A549 (cell line): Measurements from ENCODE around the gene MYDGF. TPM values are rescaled to one million over a fixed set of nuclear protein-coding genes. Genes with fewer than 3 reads are reported as not detected.
A peak's percentile ranks its signal among the peaks of the same experiment; 100 is the strongest.
"Not testable (repeated sequence)": the region's sequence is repeated elsewhere in the genome, so short reads cannot be mapped to it uniquely, and the experiment has no call there.

ENCODE experiments used
- ATAC-seq, 2 experiments: fragments of 200-7000 bp in 1 of 2; fragments of >200 bp in 1 of 2; cut with Nextera tagmentation in 1 of 2; cut with Tn5 transposase in 1 of 2; 3 replicates each; pipeline versions ENCODE4 v1.8.0 to v1.9.1; 2018 to 2020; ENCODE audit warnings: mild to moderate bottlenecking in 1 of 2, moderate library complexity in 1 of 2
- CTCF ChIA-PET: fragments of 300-600 bp; sonication (Branson Sonifier 250); formaldehyde crosslinking; extraction: SDS; loops from one replicate; lab custom pipeline; 2021; ENCODE audit warnings: antibody characterized with exemption, inconsistent platforms; lab: Yijun Ruan, JAX
- POLR2A ChIA-PET: fragments of 350-600 bp; formaldehyde crosslinking; extraction: SDS; loops from one replicate; lab custom pipeline; 2021; ENCODE audit warnings: antibody characterized with exemption, inconsistent platforms; lab: Yijun Ruan, JAX
- DNase-seq, 2 experiments: peaks; one replicate each; pipeline versions ENCODE4 v3.0.0 to v3.0.0-alpha.2; 2011 to 2016; ENCODE audit warnings: low read depth in 1 of 2, low spot score in 1 of 2
- FAIRE-seq: peaks from 2 replicates; lab custom pipeline; 2011; peaks lifted over from hg19 to GRCh38; lab: Jason Lieb, UNC
- H3K27ac ChIP-seq, 2 experiments: fragments of >200 bp; sonication (Bioruptor Twin); formaldehyde crosslinking; 3 replicates each; pipeline ENCODE4 v1.5.1; 2016 to 2017
- H3K4me1 ChIP-seq: fragments of >200 bp; sonication (Bioruptor Twin); formaldehyde crosslinking; 3 replicates; pipeline ENCODE4 v1.6.1; 2016
- H3K4me2 ChIP-seq: fragments of >200 bp; sonication (Bioruptor Twin); formaldehyde crosslinking; 3 replicates; pipeline ENCODE4 v1.6.1; 2016
- H3K4me3 ChIP-seq: fragments of >200 bp; sonication (Bioruptor Twin); formaldehyde crosslinking; 3 replicates; pipeline ENCODE4 v1.5.1; 2016
- H3K9me3 ChIP-seq: fragments of >200 bp; sonication (Bioruptor Twin); formaldehyde crosslinking; 3 replicates; pipeline ENCODE4 v1.6.1; 2016
- CBX8 ChIP-seq: fragments of 200-600 bp; sonication (generic); IDR thresholded peaks from 2 replicates; pipeline ENCODE4 v1.6.1; 2016
- CHD2 ChIP-seq: fragments of 150-350 bp; IDR thresholded peaks from 2 replicates; pipeline ENCODE4 v1.6.1; 2014; ENCODE audit warnings: low read length; ENCODE audit not compliant: partially characterized antibody
- E2F6 ChIP-seq: IDR thresholded peaks from 2 replicates; pipeline ENCODE4 v1.6.1; 2012; ENCODE audit warnings: low read depth, borderline replicate concordance
- EHF ChIP-seq: fragments of 250-450 bp; sonication (Bioruptor Pico); IDR thresholded peaks from 2 replicates; pipeline ENCODE4 v1.5.0; 2020; ENCODE audit warnings: mild to moderate bottlenecking
- EHMT2 ChIP-seq: fragments of 200-600 bp; sonication (generic); IDR thresholded peaks from 2 replicates; pipeline ENCODE4 v1.6.1; 2016; ENCODE audit warnings: antibody characterized with exemption, low read depth, mild to moderate bottlenecking, moderate library complexity
- EP300 ChIP-seq, 2 experiments: fragments of >200 bp; sonication (Bioruptor Twin); formaldehyde crosslinking; IDR thresholded peaks; 2 replicates in 1 of 2; 3 replicates in 1 of 2; pipeline ENCODE4 v1.6.1; 2016 to 2017
- ESRRA ChIP-seq: fragments of 150-350 bp; IDR thresholded peaks from 2 replicates; pipeline ENCODE4 v1.6.1; 2014; ENCODE audit warnings: mild to moderate bottlenecking, low read length, borderline replicate concordance
- FOSB ChIP-seq: fragments of 250-450 bp; sonication (Bioruptor Pico); IDR thresholded peaks from 2 replicates; pipeline ENCODE4 v1.5.0; 2020; ENCODE audit warnings: mild to moderate bottlenecking, moderate library complexity
- HEYL ChIP-seq: fragments of 250-450 bp; sonication (Bioruptor Pico); IDR thresholded peaks from 2 replicates; pipeline ENCODE4 v1.8.0; 2021; ENCODE audit warnings: mild to moderate bottlenecking, moderate library complexity
- HOXB5 ChIP-seq: fragments of 250-450 bp; sonication (Bioruptor Pico); IDR thresholded peaks from 2 replicates; pipeline ENCODE4 v1.5.0; 2020; ENCODE audit warnings: mild to moderate bottlenecking, moderate library complexity
- MAFK ChIP-seq: fragments of 450-650 bp; IDR thresholded peaks from 2 replicates; pipeline ENCODE4 v1.6.1; 2014; ENCODE audit not compliant: partially characterized antibody
- MAX ChIP-seq: IDR thresholded peaks from 2 replicates; pipeline ENCODE4 v1.6.1; 2012
- NFE2L2 ChIP-seq: fragments of 150-350 bp; conservative IDR thresholded peaks from 2 replicates; pipeline ENCODE4 v1.6.1; 2014; ENCODE audit warnings: low read length
- NR3C1 ChIP-seq: fragments of >200 bp; sonication (Bioruptor Twin); formaldehyde crosslinking; IDR thresholded peaks from 3 replicates; pipeline ENCODE4 v1.6.1; 2017
- PHF8 ChIP-seq: fragments of 200-600 bp; sonication (generic); IDR thresholded peaks from 2 replicates; pipeline ENCODE4 v1.6.1; 2016; ENCODE audit warnings: low read depth, mild to moderate bottlenecking, antibody characterized with exemption, moderate library complexity, borderline replicate concordance
- RFX5 ChIP-seq: fragments of 450-650 bp; IDR thresholded peaks from 2 replicates; pipeline ENCODE4 v1.7.1; 2014; ENCODE audit warnings: antibody characterized with exemption, mild to moderate bottlenecking, moderate library complexity
- SMC3 ChIP-seq: fragments of >200 bp; sonication (Bioruptor Twin); formaldehyde crosslinking; IDR thresholded peaks from 3 replicates; pipeline ENCODE4 v1.6.1; 2018; ENCODE audit warnings: inconsistent platforms
- SREBF2 ChIP-seq: fragments of 450-650 bp; IDR thresholded peaks from 2 replicates; pipeline ENCODE4 v1.6.1; 2014; ENCODE audit warnings: mild to moderate bottlenecking, moderate library complexity
- TP53 ChIP-seq: fragments of 250-450 bp; sonication (Bioruptor Pico); IDR thresholded peaks from 2 replicates; pipeline ENCODE4 v1.5.0; 2021; ENCODE audit warnings: mild to moderate bottlenecking, moderate library complexity
- ZFP36 ChIP-seq: fragments of 450-650 bp; IDR thresholded peaks from 2 replicates; pipeline ENCODE4 v1.6.1; 2014; ENCODE audit warnings: borderline replicate concordance; ENCODE audit not compliant: partially characterized antibody
- ZNF302 ChIP-seq: fragments of 250-450 bp; sonication (Bioruptor Pico); IDR thresholded peaks from 2 replicates; pipeline ENCODE4 v1.9.0; 2021; ENCODE audit warnings: inconsistent platforms, mild to moderate bottlenecking, moderate library complexity
- WGBS: methylation state at CpG from one replicate; pipeline ENCODE4 v1.1.6; 2017; ENCODE audit errors: missing lambda C conversion rate; 5-methylcytosine and 5-hydroxymethylcytosine counted together
- polyA plus RNA-seq, 4 experiments: library from polyadenylated mRNA; depleted of rRNA in 3 of 4; stranded (reverse); fragments of >200 nt; fragmentation: RNase III in 1 of 4; extraction: RNeasy Plus Mini Kit Qiagen cat#74134 plus additional on column Dnase treatment in 1 of 4; gene quantifications; 2 replicates in 3 of 4; 3 replicates in 1 of 4; pipeline ENCODE4 v1.2.3, GENCODE V29; 2011 to 2017
- TF ChIP-seq, protein P1 (sequence below): IDR thresholded peaks from 2 replicates; pipeline ENCODE4 v1.6.1; 2012
- TF ChIP-seq, protein P2 (sequence below): fragments of 450-650 bp; IDR thresholded peaks from 2 replicates; pipeline ENCODE4 v1.6.1; 2014; ENCODE audit warnings: antibody characterized with exemption

The MYDGF gene
- polyA plus RNA-seq, 2 of the 4 experiments (the other 2 are of a cell fraction), result 62.1 to 107 TPM

- TF ChIP-seq EHMT2 (no peak), HEYL (CRISPR knock-in tag) (no peak), MAX (peak; percentile 40; the same call in 1 of the 2 replicates), ZFP36 (peak; percentile 45), PHF8 (no peak), CHD2 (peak; percentile 66)
- TF ChIP-seq, protein P1, sequence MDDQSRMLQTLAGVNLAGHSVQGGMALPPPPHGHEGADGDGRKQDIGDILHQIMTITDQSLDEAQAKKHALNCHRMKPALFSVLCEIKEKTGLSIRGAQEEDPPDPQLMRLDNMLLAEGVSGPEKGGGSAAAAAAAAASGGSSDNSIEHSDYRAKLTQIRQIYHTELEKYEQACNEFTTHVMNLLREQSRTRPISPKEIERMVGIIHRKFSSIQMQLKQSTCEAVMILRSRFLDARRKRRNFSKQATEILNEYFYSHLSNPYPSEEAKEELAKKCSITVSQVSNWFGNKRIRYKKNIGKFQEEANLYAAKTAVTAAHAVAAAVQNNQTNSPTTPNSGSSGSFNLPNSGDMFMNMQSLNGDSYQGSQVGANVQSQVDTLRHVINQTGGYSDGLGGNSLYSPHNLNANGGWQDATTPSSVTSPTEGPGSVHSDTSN, result peak; percentile 65; the same call in 1 of the 2 replicates
Measured at GRCh38 chr19:4717191-4717965, 47.2 kb upstream of the MYDGF start (continued).

DNA sequence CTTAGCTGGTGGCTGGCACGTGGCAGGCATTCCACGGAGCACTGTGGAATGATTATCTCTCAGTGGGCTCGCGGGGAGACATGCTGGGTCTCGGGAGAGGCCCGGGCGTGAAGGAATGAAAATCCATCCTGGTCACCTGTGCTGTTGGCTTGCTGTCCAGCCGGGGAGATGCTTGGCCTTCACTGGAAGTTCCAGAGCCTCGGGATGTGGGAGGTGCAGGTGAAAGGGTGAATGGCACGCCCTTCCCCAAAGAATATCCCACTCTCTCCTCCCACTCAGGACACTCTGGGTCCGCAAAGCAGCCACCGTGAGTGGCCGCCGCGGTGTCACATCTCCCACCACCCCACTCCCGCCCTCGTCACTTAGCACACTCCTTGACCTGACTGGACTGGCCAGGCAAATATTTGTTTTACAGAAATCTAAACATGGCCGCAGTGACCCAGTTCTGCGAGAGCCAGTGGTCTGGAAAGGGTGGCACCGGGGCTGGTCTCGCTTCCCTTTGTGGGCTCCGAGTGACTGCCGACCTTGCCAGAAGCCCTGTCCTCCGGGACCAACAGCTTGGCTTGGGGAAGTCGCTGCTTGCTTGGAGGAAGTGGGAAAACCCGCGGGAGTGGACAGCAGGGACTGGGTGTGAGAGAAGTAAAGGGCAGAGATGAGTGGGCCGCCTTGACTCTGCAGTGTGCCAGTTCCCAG is 45.5 kb upstream of the MYDGF start:
- no peak for ATAC-seq
- H3K27ac ChIP-seq, result peak overlapping the region; percentile 68 to 94
- CTCF ChIA-PET, result interaction anchor here (1.0 to 1.3 kb wide), 2 partner anchors 27 to 83 kb away, joined by 3 read pairs; no protein-coding TSS in a partner anchor
- POLR2A ChIA-PET, result no interaction called here
- DNase-seq, result no peak
- H3K4me3 ChIP-seq, result no peak overlapping the region
- peaks cover 67% of the 10 kb centered on the region for H3K4me1 ChIP-seq
- no peak for FAIRE-seq
- no peak for TF ChIP-seq ESRRA
- TF ChIP-seq TP53 (CRISPR knock-in tag), result no peak
- TF ChIP-seq, protein P2, sequence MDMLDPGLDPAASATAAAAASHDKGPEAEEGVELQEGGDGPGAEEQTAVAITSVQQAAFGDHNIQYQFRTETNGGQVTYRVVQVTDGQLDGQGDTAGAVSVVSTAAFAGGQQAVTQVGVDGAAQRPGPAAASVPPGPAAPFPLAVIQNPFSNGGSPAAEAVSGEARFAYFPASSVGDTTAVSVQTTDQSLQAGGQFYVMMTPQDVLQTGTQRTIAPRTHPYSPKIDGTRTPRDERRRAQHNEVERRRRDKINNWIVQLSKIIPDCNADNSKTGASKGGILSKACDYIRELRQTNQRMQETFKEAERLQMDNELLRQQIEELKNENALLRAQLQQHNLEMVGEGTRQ, result no peak
- TF ChIP-seq MAFK, result no peak
- no peak for TF ChIP-seq NFE2L2
- no peak for TF ChIP-seq EP300 (IDR thresholded peaks at IDR 0.05)
- TF ChIP-seq E2F6, result no peak
- TF ChIP-seq CBX8, result no peak
- TF ChIP-seq HEYL (CRISPR knock-in tag), result no peak
- no peak for TF ChIP-seq EHF (CRISPR knock-in tag)
- TF ChIP-seq HOXB5 (CRISPR knock-in tag), result no peak
- TF ChIP-seq PHF8, result no peak
- TF ChIP-seq ZNF302 (CRISPR knock-in tag), result no peak
- no peak for TF ChIP-seq RFX5
- no peak for TF ChIP-seq SREBF2
- no peak for TF ChIP-seq SMC3
- no peak for TF ChIP-seq NR3C1
- no peak for TF ChIP-seq FOSB
- WGBS, result 40% methylated on average over 23 of the region's 28 CpGs
- H3K9me3 ChIP-seq, result no peaks in the 10 kb centered on the region
- H3K4me2 ChIP-seq, result peak overlapping the region; percentile 73

GRCh38 chr19:4715178-4715528 is 45.0 kb upstream of the MYDGF start:
- H3K4me3 ChIP-seq, H3K9me3 ChIP-seq, ATAC-seq, FAIRE-seq, DNase-seq, POLR2A ChIA-PET: not testable (repeated sequence)
- CTCF ChIA-PET, result interaction anchor here (1.0 to 1.3 kb wide), 2 partner anchors 26 to 82 kb away, joined by 3 read pairs; no protein-coding TSS in a partner anchor
- Histone ChIP-seq H3K4me1 (peaks cover 67% of the 10 kb centered on the region), H3K27ac (peak overlapping the region; percentile 68 to 94; a peak in 4 of 6 replicates), H3K4me2 (peak overlapping the region; percentile 73; the same call in 2 of the 3 replicates)
- WGBS, result 91% methylated on average over 6 of the region's 6 CpGs
